Osteoblast (primary cell): ENCODE results near the gene CDAN1. TPM values are rescaled to one million over a fixed set of nuclear protein-coding genes. Genes with fewer than 3 reads are reported as not detected.

Experiments
- DNase-seq: peaks from one replicate; pipeline ENCODE4 v3.0.0; 2011; ENCODE audit warnings: low spot score, mixed read lengths; ENCODE audit not compliant: insufficient read length; ENCODE audit errors: missing footprints
- H2AFZ ChIP-seq: 2 replicates; pipeline ENCODE4 v1.6.0; 2011; ENCODE audit warnings: mild to moderate bottlenecking, low read length
- H3K27ac ChIP-seq: 2 replicates; pipeline ENCODE4 v1.5.1; 2011; ENCODE audit warnings: mild to moderate bottlenecking, low read depth, low read length, moderate library complexity
- H3K27me3 ChIP-seq: 2 replicates; pipeline ENCODE4 v1.6.0; 2012; ENCODE audit warnings: mild to moderate bottlenecking, control low read depth, inconsistent platforms, low read length, moderate library complexity; ENCODE audit not compliant: insufficient read depth
- H3K36me3 ChIP-seq: 2 replicates; pipeline ENCODE4 v1.5.1; 2011; ENCODE audit warnings: mild to moderate bottlenecking, low read length, control low read depth, moderate library complexity; ENCODE audit not compliant: insufficient read depth
- H3K4me1 ChIP-seq: 2 replicates; pipeline ENCODE4 v1.5.1; 2011; ENCODE audit warnings: mild to moderate bottlenecking, low read length, control low read depth, moderate library complexity; ENCODE audit not compliant: insufficient read depth
- H3K4me2 ChIP-seq: 2 replicates; pipeline ENCODE4 v1.6.0; 2011; ENCODE audit warnings: mild to moderate bottlenecking, low read length; ENCODE audit not compliant: insufficient read depth
- H3K4me3 ChIP-seq: fragments of 200-600 bp; sonication (generic); 3 replicates; pipeline ENCODE4 v1.5.1; 2012; ENCODE audit warnings: mild to moderate bottlenecking, low read length, inconsistent platforms; ENCODE audit not compliant: insufficient read depth
- H3K79me2 ChIP-seq: 2 replicates; pipeline ENCODE4 v1.6.0; 2012; ENCODE audit warnings: mild to moderate bottlenecking, low read length, control low read depth, inconsistent platforms; ENCODE audit not compliant: insufficient read depth
- H3K9me3 ChIP-seq: 2 replicates; pipeline ENCODE4 v1.5.1; 2011; ENCODE audit warnings: low read depth, low read length, control low read depth
- H4K20me1 ChIP-seq: 2 replicates; pipeline ENCODE4 v1.6.0; 2012; ENCODE audit warnings: mild to moderate bottlenecking, low read length, control low read depth; ENCODE audit not compliant: insufficient read depth
- total RNA-seq: library from RNA; depleted of rRNA; stranded (reverse); fragments of >200 nt; gene quantifications from 2 replicates; pipeline ENCODE4 v1.2.3, GENCODE V29; 2012
- TF ChIP-seq, protein P1 (sequence below): IDR thresholded peaks from 2 replicates; pipeline ENCODE4 v1.5.1; 2011; ENCODE audit warnings: mild to moderate bottlenecking, low read depth, low read length, moderate library complexity; ENCODE audit errors: extremely low read depth

The CDAN1 gene
- total RNA-seq, 1 donor: 7.6 TPM

DNA sequence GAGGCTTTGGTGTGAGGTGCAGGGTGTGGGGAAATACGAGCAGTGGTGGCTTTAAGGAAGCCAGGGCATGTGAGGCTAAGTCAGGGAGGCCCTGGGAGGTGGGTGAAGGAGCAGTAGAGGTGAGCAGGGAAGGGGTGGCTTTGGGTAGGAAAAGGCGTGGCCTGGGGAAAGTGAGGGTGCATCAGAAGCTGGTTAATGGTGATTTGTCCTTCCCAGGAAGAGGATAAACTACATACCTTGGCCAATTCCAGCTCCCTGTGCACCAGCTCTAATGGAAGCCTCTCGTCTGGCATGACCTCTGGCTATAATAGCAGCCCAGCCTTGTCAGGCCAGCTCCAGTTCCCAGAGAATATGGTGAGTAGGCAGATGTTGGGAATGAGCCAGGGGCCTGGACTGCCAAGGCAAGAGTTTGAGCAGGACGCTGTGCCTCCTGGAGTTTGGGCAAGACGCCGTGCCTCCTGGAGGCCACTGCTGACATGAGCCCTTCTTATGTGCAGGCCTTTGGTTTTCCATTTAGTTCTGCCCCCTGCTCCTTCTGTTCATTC is 41.3 kb downstream of the CDAN1 start:
- H3K27ac ChIP-seq: no peak overlapping the region
- TF ChIP-seq, protein P1, sequence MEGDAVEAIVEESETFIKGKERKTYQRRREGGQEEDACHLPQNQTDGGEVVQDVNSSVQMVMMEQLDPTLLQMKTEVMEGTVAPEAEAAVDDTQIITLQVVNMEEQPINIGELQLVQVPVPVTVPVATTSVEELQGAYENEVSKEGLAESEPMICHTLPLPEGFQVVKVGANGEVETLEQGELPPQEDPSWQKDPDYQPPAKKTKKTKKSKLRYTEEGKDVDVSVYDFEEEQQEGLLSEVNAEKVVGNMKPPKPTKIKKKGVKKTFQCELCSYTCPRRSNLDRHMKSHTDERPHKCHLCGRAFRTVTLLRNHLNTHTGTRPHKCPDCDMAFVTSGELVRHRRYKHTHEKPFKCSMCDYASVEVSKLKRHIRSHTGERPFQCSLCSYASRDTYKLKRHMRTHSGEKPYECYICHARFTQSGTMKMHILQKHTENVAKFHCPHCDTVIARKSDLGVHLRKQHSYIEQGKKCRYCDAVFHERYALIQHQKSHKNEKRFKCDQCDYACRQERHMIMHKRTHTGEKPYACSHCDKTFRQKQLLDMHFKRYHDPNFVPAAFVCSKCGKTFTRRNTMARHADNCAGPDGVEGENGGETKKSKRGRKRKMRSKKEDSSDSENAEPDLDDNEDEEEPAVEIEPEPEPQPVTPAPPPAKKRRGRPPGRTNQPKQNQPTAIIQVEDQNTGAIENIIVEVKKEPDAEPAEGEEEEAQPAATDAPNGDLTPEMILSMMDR: no peak
- no peaks in the 10 kb centered on the region for H3K79me2 ChIP-seq
- no peaks in the 10 kb centered on the region for H3K4me1 ChIP-seq
- no peak overlapping the region for H2AFZ ChIP-seq
- H3K4me2 ChIP-seq: no peak overlapping the region
- no peaks in the 10 kb centered on the region for H4K20me1 ChIP-seq
- H3K9me3 ChIP-seq: no peaks in the 10 kb centered on the region
- no peak for DNase-seq
- no peaks in the 10 kb centered on the region for H3K27me3 ChIP-seq
- H3K4me3 ChIP-seq: no peak overlapping the region
- H3K36me3 ChIP-seq: no peaks in the 10 kb centered on the region

DNA sequence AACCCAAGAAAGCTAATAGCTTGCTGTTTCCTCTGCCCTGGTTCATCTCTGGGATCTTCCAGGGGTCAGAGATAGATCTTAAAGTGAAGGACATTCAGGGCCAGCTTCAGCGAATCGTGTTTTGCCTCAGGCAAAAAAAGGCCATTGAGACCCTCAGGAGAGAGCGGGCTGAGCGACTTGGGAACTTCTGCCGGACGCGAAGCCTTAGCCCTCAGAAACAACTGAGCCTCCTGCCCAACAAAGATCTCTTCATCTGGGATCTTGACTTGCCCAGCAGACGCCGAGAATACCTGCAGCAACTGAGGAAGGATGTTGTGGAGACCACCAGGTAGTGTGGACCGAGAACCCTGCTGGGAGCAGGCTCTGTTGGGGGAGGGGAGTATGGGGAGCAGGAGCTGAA is 42.5 kb downstream of the CDAN1 start:
- Histone ChIP-seq H3K27me3 (no peaks in the 10 kb centered on the region), H2AFZ (no peak overlapping the region), H4K20me1 (no peaks in the 10 kb centered on the region), H3K4me3 (no peak overlapping the region), H3K4me2 (no peak overlapping the region), H3K79me2 (no peaks in the 10 kb centered on the region), H3K9me3 (no peaks in the 10 kb centered on the region), H3K4me1 (no peaks in the 10 kb centered on the region), H3K27ac (no peak overlapping the region), H3K36me3 (no peaks in the 10 kb centered on the region)
- no peak for DNase-seq
- TF ChIP-seq, protein P1: no peak

DNA sequence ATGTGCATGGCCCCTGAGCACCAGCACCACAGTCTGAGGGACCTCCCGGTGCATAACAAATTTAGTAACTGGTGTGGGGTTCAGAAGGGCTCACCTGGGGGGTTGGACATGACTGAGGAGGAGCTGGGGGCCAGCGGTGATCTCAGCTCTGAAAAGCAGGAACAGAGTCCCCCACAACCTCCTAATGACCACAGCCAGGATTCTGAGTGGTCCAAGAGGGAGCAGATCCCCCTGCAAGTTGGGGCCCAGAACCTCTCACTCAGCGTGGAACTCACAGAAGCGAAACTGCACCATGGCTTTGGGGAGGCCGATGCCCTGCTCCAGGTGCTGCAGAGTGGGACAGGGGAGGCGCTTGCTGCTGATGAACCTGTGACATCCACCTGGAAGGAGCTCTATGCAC is 43.0 kb downstream of the CDAN1 start:
- no peaks in the 10 kb centered on the region for H3K4me1 ChIP-seq
- no peaks in the 10 kb centered on the region for H4K20me1 ChIP-seq
- no peak overlapping the region for H2AFZ ChIP-seq
- no peaks in the 10 kb centered on the region for H3K9me3 ChIP-seq
- no peaks in the 10 kb centered on the region for H3K36me3 ChIP-seq
- H3K4me2 ChIP-seq: no peak overlapping the region
- no peaks in the 10 kb centered on the region for H3K79me2 ChIP-seq
- DNase-seq: no peak
- H3K4me3 ChIP-seq: no peak overlapping the region
- H3K27ac ChIP-seq: no peak overlapping the region
- no peaks in the 10 kb centered on the region for H3K27me3 ChIP-seq
- TF ChIP-seq, protein P1: no peak

DNA sequence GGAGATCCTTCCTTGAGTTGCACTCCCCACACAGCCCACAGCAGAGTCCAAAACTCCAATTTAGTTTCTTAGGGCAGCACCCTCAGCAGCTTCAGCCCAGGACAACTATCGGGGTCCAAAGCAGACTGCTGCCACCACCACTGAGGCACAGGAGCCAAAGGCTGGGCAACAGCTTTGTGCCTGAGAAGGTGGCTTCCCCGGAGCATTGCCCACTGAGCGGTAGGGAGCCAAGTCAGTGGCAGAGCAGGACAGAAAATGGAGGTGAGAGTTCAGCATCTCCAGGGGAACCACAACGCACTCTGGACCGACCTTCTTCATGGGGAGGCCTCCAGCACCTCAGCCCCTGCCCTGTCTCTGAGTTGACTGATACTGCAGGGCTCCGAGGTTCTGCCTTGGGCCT is 43.4 kb downstream of the CDAN1 start:
- no peaks in the 10 kb centered on the region for H3K79me2 ChIP-seq
- no peaks in the 10 kb centered on the region for H3K27me3 ChIP-seq
- H3K27ac ChIP-seq: no peak overlapping the region
- no peak overlapping the region for H3K4me2 ChIP-seq
- no peak overlapping the region for H3K4me3 ChIP-seq
- no peak overlapping the region for H2AFZ ChIP-seq
- no peaks in the 10 kb centered on the region for H3K4me1 ChIP-seq
- no peak for DNase-seq
- no peaks in the 10 kb centered on the region for H3K36me3 ChIP-seq
- H4K20me1 ChIP-seq: no peaks in the 10 kb centered on the region
- no peaks in the 10 kb centered on the region for H3K9me3 ChIP-seq
- TF ChIP-seq, protein P1: no peak
